GM18526 (cell line): ENCODE measurements around the gene ECE1.
A peak's percentile ranks its signal among the peaks of the same experiment; 100 is the strongest.

Source experiments
- POLR2A ChIP-seq: IDR thresholded peaks from 3 replicates; pipeline ENCODE4 v1.6.1; 2011; ENCODE audit not compliant: insufficient read length; ENCODE audit errors: extremely low read depth

Gene ECE1

GRCh38 chr1:21304488-21304887 is 14.2 kb upstream of the ECE1 start:
- no peak for TF ChIP-seq POLR2A

- TF ChIP-seq POLR2A = no peak
Observed at GRCh38 chr1:21302747-21303715, 12.8 kb upstream of the ECE1 start.

DNA sequence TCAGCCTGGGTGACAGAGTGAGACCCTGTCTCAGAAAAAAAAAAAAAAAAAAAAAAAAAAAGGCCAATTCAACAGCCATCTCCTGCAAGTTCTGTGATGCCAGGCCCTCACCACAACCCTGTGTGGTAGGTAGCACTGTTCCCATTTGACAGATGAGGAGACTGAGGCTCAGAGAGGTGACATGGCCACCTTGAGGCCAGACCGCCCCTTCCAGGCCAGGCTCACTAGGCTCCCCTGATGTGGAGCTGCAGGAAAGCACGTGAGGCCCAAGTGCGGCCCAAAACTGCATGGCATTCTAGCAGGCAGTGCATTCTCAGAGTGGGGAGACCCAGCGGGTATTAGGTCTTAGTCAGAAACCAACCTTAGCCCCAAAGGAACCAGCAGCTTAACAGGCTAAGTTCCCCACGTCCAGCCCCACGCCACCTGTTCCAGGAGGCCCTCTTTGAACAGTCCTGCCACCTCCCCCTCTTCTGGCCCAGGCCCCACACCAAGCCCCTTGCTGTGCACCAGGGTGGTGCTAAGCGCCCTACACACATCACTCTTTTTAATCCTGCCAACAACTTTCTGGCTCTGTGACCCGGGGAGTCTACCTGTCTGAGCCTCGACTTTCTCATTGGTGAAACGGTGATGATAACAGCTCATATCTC is 11.7 kb upstream of the ECE1 start:
- no peak for TF ChIP-seq POLR2A

- TF ChIP-seq POLR2A = no peak
Observed at GRCh38 chr1:21300774-21301173, 10.5 kb upstream of the ECE1 start.

DNA sequence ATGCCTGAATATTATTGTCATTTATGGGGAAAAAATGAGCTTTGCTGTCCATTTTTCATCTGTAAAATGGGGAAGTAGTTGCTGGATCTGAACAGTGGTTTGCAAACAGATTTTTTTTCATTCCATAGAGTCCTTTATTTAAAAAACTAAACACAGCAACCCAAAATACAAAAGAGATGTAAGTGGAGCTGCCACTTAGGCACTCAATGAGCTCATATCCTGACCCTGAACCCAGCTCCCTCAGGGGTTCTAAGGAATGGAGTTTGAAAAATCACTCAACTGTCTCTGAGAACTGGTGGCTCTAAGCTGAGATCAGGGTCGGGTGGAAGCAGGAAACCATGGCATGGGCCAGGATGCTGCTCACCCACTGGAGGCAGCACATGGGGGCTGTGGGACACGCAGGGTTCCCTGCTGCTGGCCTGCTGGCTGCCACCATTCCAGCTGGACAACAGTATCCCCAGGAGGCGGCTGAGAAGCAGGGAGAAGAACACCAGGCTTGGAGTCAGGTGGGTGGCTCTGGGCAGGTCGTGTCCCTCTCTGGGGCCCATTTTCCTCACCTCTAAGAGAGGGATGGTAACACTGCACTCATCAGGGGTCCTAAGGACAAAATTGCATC is 9.6 kb upstream of the ECE1 start:
- no peak for TF ChIP-seq POLR2A

- no peak for TF ChIP-seq POLR2A
Observed at GRCh38 chr1:21298981-21299391, 8.7 kb upstream of the ECE1 start.

- no peak for TF ChIP-seq POLR2A
Observed at GRCh38 chr1:21297975-21298374, 7.7 kb upstream of the ECE1 start.

DNA sequence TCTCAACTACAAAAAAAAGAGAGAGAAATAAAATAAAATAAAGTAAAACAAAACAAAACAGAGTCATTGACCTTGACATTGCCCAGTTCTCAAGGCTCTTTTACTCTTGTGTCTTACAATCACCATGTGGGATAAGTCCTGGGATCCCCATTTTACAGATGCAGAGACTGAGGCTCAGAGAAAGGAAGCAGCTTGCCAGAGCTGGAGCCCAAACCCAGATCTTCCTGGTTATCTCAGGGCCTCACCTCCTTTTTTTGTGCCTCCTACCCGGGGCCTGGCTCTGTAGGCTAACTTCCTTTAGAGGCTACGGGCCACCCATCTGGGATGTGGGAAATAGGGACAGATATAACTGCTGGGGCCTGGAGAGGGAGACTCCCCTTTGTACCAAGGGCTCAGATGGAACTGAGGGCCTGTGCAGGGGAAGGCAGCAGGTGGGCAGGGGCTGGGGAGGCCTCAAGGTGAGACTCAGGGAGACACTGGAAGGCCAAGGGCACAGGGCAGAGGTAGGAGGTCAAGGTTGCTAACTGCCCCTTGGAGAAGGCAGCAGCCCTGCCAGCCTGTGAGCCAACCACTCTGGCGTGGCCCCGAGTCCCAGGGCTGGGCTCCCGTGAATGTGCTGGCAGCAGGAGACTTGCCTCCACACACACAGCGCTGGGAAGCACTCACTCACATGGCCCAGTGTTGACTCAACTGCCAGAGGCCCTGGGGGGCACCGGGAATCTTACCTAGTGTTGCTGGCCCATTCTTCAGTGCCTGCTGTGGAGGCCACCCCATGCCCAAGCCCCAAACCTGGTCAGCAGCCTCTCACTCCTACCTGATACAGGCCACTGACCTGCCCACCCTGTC is 6.5 kb upstream of the ECE1 start:
- no peak for TF ChIP-seq POLR2A

- no peak for TF ChIP-seq POLR2A
Observed at GRCh38 chr1:21295545-21295944, 5.3 kb upstream of the ECE1 start.

DNA sequence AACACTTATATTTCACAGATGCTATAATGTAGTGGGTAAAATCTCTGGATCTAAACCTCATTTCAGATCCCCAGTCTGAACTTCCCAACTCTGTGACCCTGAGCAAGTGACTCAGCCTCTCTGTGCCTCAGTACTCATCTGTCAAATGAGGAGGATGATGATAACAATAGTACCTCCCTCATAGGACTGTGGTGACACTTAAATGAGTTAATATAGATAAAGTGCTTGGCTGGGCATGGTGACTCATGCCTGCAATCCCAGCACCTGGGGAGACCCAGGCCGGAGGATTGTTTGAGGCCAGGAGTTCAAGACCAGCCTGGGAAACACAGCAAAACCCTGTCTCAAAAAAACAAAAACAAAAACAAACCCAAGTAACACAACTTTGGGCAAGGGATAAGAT is 4.7 kb upstream of the ECE1 start:
- no peak for TF ChIP-seq POLR2A

DNA sequence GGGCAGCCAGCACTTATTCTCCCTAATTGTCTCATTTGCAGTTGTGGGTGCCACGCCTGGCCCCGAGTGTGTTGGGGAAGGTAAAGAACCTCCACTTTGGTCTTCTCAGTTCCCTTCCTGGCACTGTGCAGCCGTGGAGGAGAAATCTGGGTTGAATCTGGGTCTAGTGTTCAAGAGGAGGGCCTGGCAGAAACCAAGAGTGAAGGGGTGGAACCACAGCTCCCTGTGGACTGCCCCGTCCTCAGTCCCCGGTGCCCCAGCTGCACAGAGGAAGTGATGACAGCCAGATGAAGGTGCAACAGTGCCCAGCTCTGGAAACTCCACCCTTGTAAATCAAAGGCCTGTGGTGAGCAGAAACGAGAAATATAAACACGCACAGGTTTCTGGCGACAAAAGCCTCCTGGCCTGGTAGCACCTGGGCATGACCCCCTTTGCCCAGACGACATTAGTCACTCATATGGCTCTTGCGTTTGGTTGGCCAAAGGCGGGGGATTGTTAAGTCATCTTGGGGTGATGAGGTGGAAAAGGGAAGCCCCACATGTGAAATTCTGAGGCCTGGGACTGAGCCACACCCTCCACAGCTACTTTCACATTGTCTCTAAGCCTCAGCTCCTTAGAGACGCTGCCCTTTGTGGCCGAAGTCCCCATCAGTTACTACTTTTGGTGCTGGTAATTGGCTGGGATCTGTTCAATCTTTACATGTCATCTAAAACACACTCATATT is 4.2 kb upstream of the ECE1 start:
- peak; percentile 28 for TF ChIP-seq POLR2A

- TF ChIP-seq POLR2A = no peak
Observed at GRCh38 chr1:21293537-21294265, 3.4 kb upstream of the ECE1 start.

DNA sequence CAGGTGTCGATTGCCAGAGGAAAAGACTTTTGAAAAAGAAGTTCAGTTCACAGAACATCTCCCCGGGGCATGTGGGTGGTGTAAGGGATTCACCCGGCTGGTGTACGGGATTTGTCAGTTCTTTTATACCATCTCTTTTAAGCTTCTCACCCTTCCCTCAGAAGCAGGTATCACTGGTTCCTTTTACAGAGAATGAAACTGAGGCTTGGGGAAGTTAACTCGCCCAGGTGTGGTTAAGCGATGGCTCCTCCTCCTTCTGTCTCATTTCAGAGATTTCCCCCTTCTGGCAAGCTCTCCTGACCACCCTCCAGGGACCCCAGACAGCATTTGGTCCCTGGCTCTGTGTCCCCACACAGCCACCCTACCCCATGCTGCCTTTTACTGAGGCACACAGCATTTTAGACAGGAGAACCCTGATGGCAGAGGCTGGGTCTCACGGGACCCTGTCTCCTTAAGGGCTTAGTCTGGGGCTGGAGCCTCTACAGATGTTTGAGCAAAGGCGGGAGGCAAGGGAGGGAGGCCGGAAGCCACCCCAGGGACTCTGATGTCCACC is 2.8 kb upstream of the ECE1 start:
- TF ChIP-seq POLR2A = peak; percentile 22
